Neural progenitor cell (in vitro differentiated cells): ENCODE data around the gene TRAPPC3. TPM values are rescaled to one million over a fixed set of nuclear protein-coding genes. Genes with fewer than 3 reads are reported as not detected.

Experiments used
- DNase-seq: peaks from one replicate; pipeline ENCODE4 v3.0.0-alpha.2; 2016; ENCODE audit warnings: low spot score
- H2AFZ ChIP-seq: fragments of 200-600 bp; sonication (generic); replicated peaks from 2 replicates; pipeline ENCODE4 v1.6.1; 2016; ENCODE audit warnings: antibody characterized with exemption
- H3F3A ChIP-seq: fragments of 200-600 bp; sonication (generic); 2 replicates; pipeline ENCODE4 v1.6.1; 2016; ENCODE audit warnings: antibody characterized with exemption, low read depth
- H3K27ac ChIP-seq: fragments of 200-600 bp; sonication (generic); 2 replicates; pipeline ENCODE4 v1.5.1; 2016; ENCODE audit warnings: mild to moderate bottlenecking
- H3K27me3 ChIP-seq: fragments of 200-600 bp; sonication (generic); 2 replicates; pipeline ENCODE4 v1.6.1; 2016; ENCODE audit warnings: mild to moderate bottlenecking, moderate library complexity
- H3K36me3 ChIP-seq: fragments of 200-600 bp; sonication (generic); 2 replicates; pipeline ENCODE4 v1.5.1; 2016
- H3K4me1 ChIP-seq: fragments of 200-600 bp; sonication (generic); 2 replicates; pipeline ENCODE4 v1.6.1; 2016; ENCODE audit warnings: mixed run types
- H3K4me2 ChIP-seq: fragments of 200-600 bp; sonication (generic); 2 replicates; pipeline ENCODE4 v1.6.1; 2016
- H3K4me3 ChIP-seq: fragments of 200-600 bp; sonication (generic); 2 replicates; pipeline ENCODE4 v1.5.1; 2016
- H3K79me2 ChIP-seq: fragments of 200-600 bp; sonication (generic); 2 replicates; pipeline ENCODE4 v1.6.1; 2016; ENCODE audit warnings: low read depth
- H3K9ac ChIP-seq: fragments of 200-600 bp; sonication (generic); 2 replicates; pipeline ENCODE4 v1.6.1; 2016
- H3K9me3 ChIP-seq: fragments of 200-600 bp; sonication (generic); 2 replicates; pipeline ENCODE4 v1.5.1; 2016; ENCODE audit warnings: low read depth
- H4K20me1 ChIP-seq: fragments of 200-600 bp; sonication (generic); 2 replicates; pipeline ENCODE4 v1.6.1; 2016; ENCODE audit warnings: low read depth
- H3K27ac Mint-ChIP-seq: 3 replicates; pipeline ENCODE4 v1.8.0; 2021; ENCODE audit warnings: mixed read lengths
- H3K27me3 Mint-ChIP-seq: 2 replicates; pipeline ENCODE4 v1.8.0; 2022; ENCODE audit warnings: low read depth, mild to moderate bottlenecking, inconsistent platforms, moderate library complexity, mixed read lengths; ENCODE audit not compliant: insufficient read depth
- H3K36me3 Mint-ChIP-seq: 3 replicates; pipeline ENCODE4 v1.8.0; 2021; ENCODE audit warnings: mixed read lengths
- H3K4me1 Mint-ChIP-seq: 3 replicates; pipeline ENCODE4 v1.8.0; 2021; ENCODE audit warnings: mixed read lengths
- H3K4me3 Mint-ChIP-seq: 3 replicates; pipeline ENCODE4 v1.8.0; 2021; ENCODE audit warnings: mild to moderate bottlenecking, moderate library complexity, mixed read lengths
- H3K9me3 Mint-ChIP-seq: 3 replicates; pipeline ENCODE4 v1.8.0; 2020; ENCODE audit warnings: mixed read lengths
- EZH2 ChIP-seq: fragments of 200-600 bp; sonication (generic); IDR thresholded peaks from 2 replicates; pipeline ENCODE4 v1.6.1; 2017; ENCODE audit warnings: antibody characterized with exemption, mild to moderate bottlenecking, moderate library complexity
- EZH2phosphoT487 ChIP-seq: fragments of 200-600 bp; sonication (generic); IDR thresholded peaks from 2 replicates; pipeline ENCODE4 v1.6.1; 2017; ENCODE audit warnings: antibody characterized with exemption
- total RNA-seq: library from RNA; depleted of rRNA; stranded (reverse); fragments of >200 nt; gene quantifications from 2 replicates; pipeline ENCODE4 v1.2.3, GENCODE V29; 2015; ENCODE audit warnings: low replicate concordance
- TF ChIP-seq, protein P1 (sequence below): fragments of 200-600 bp; sonication (generic); IDR thresholded peaks from 2 replicates; pipeline ENCODE4 v1.5.1; 2017; ENCODE audit warnings: antibody characterized with exemption, mild to moderate bottlenecking

The TRAPPC3 gene
- total RNA-seq, 1 donor from 2014 or later = 44.9 TPM

DNA sequence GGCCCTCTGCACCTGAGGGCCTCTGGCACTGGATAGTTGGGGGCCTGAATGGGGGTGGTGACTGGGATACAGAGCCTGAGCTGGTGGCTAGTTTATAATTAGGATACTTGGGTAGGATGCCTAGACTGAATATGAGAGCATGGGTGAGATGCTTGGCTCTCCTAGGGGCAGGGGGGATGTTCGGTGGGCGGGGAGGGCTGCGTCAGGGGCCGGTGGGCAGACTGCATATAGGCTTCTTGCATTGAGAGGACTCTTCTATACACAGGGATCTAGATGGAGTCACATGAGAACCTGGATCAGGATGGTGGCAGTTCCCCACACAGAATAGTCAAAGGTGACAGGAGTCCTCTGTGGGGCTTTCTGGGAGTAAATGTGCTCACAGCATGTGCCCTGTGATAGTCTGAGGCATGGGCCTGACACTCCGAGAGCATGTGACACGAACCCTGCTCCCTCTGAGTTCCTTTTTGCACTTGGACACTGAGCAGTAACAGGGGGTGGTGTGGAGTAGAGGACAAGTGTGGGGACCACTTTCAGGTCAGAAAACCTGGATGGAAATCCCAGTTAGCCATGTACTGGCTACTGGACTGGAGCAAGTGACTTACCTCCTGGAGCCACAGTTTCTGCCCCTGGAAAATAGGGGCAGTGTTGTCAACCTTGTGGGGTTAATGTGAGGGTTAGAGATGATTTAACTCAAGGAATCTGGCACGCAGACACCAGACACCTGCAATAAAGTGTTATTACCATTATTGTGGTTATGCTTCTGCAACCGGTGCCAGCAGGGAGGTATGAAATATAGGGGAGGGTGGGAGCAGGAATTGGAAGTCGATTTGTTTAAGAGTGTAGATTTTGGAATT, 8.9 kb upstream of the TRAPPC3 start:
- Histone ChIP-seq H3F3A (peaks cover 68% of the 10 kb centered on the region), H3K27ac (no peak overlapping the region), H3K9me3 (no peaks in the 10 kb centered on the region), H3K4me1 (peaks cover 33% of the 10 kb centered on the region), H4K20me1 (peaks cover 63% of the 10 kb centered on the region), H3K9ac (no peak overlapping the region), H3K36me3 (no peaks in the 10 kb centered on the region), H3K79me2 (peaks cover 66% of the 10 kb centered on the region), H3K27me3 (peaks cover 7% of the 10 kb centered on the region), H3K4me3 (peak overlapping the region; percentile 99), H2AFZ (no peak overlapping the region), H3K4me2 (peak overlapping the region; percentile 89)
- H3K9me3 Mint-ChIP-seq = no peaks in the 10 kb centered on the region
- DNase-seq = no peak
- peaks cover 22% of the 10 kb centered on the region for H3K36me3 Mint-ChIP-seq
- peaks cover 2% of the 10 kb centered on the region for H3K27me3 Mint-ChIP-seq
- H3K4me1 Mint-ChIP-seq = peaks cover 69% of the 10 kb centered on the region
- TF ChIP-seq, protein P1, sequence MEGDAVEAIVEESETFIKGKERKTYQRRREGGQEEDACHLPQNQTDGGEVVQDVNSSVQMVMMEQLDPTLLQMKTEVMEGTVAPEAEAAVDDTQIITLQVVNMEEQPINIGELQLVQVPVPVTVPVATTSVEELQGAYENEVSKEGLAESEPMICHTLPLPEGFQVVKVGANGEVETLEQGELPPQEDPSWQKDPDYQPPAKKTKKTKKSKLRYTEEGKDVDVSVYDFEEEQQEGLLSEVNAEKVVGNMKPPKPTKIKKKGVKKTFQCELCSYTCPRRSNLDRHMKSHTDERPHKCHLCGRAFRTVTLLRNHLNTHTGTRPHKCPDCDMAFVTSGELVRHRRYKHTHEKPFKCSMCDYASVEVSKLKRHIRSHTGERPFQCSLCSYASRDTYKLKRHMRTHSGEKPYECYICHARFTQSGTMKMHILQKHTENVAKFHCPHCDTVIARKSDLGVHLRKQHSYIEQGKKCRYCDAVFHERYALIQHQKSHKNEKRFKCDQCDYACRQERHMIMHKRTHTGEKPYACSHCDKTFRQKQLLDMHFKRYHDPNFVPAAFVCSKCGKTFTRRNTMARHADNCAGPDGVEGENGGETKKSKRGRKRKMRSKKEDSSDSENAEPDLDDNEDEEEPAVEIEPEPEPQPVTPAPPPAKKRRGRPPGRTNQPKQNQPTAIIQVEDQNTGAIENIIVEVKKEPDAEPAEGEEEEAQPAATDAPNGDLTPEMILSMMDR = no peak
- TF ChIP-seq EZH2phosphoT487 (no peak), EZH2 (no peak)
- peak overlapping the region; percentile 83 for H3K27ac Mint-ChIP-seq
- peak overlapping the region; percentile 94 for H3K4me3 Mint-ChIP-seq

DNA sequence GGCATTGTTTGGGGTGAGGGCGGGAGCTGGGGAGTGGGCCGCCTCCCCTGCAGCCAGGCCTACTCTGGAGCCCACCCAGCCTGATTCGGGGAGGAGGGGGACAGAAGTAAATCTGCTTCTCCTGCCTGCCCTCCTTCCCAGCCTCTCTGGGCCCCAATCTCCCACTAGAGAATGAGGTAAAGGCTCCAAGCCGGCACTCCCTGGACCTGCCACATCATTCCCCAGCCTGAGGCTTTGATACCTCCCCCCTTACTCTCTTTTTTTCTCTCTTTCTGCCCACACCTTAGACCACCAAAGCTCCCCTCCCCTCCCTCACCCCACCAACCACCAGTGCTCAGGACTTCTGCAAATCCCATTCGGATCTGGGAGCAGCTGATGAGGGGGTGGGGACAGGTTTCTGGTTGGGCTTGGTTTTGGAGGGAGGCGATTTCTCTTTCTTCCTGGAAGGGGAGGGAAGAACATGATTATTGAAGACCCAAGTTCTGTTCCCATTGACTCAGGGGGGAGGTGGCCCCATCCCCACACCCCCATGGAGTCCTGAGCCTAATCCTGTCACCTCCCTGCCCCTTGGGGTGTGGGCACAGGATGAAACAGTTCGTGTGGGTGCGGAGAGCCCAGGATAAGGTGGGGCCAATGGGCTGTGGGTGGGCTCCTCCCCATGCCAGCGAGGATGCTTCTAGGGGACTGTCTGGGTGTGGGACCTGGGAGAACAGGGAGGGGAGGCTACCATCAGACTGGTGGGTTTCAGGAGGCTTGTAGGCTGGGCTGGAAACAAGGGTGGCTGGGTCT, 8.0 kb upstream of the TRAPPC3 start:
- no peak for TF ChIP-seq EZH2
- TF ChIP-seq, protein P1 = no peak
- no peak for TF ChIP-seq EZH2phosphoT487
- Histone ChIP-seq H3F3A (peaks cover 68% of the 10 kb centered on the region), H2AFZ (no peak overlapping the region), H3K4me1 (peaks cover 33% of the 10 kb centered on the region), H3K27me3 (peaks cover 15% of the 10 kb centered on the region), H3K9ac (peak overlapping the region; percentile 33), H3K9me3 (no peaks in the 10 kb centered on the region), H3K79me2 (peaks cover 57% of the 10 kb centered on the region), H3K36me3 (no peaks in the 10 kb centered on the region), H3K4me3 (peak overlapping the region; percentile 99), H4K20me1 (peaks cover 54% of the 10 kb centered on the region), H3K4me2 (peak overlapping the region; percentile 89), H3K27ac (peak overlapping the region; percentile 95)
- Mint-ChIP-seq H3K27me3 (peaks cover 3% of the 10 kb centered on the region), H3K27ac (peak overlapping the region; percentile 63), H3K9me3 (no peaks in the 10 kb centered on the region), H3K36me3 (peaks cover 19% of the 10 kb centered on the region), H3K4me3 (peak overlapping the region; percentile 94), H3K4me1 (peaks cover 68% of the 10 kb centered on the region)
- peak; percentile 68 for DNase-seq

DNA sequence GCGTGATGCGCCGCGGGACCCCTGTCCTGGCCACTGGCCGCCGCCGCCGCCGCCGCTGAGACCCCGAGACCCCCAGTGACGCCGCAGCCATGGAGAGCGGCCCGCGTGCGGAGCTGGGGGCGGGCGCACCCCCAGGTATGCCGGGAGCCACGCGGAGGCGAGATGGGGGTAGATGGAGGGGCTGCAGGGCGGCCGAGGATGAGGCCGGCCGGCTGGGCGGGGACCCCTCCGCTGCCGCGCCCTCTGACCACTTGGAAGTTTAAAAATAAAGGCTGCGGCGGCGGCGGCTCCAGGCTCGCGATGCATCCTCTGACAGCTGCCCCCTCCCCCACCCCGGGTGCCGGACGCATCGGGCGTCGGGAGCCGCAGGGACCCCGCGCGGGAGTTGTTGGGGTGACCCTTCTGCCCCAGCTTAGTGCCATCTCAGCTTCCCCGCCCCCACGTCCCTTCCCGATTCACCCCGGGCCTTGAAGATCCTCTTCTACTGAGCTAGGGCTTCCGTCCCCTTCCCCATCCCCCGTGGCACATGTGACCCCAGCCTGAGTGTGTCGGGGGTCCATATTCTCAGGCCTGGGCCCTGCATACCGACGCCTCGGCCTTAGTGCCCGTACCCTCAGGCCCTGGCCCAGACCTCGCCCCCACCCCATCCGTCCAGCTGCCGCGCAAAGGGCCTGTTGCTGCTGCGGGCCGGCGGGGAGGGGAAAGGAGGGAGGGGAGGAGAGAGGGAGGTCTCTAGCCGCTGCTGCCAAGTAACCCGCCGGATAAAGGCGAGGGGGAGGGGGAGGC, 7.2 kb upstream of the TRAPPC3 start:
- H3K4me3 Mint-ChIP-seq = peak overlapping the region; percentile 94
- TF ChIP-seq EZH2 (no peak), EZH2phosphoT487 (no peak)
- TF ChIP-seq, protein P1 = no peak
- Histone ChIP-seq H3K4me1 (peaks cover 36% of the 10 kb centered on the region), H3F3A (peaks cover 69% of the 10 kb centered on the region), H3K4me2 (peak overlapping the region; percentile 89), H3K27me3 (peaks cover 15% of the 10 kb centered on the region), H3K36me3 (no peaks in the 10 kb centered on the region), H3K4me3 (peak overlapping the region; percentile 99), H3K79me2 (peaks cover 49% of the 10 kb centered on the region), H2AFZ (peak overlapping the region; percentile 15), H3K9me3 (no peaks in the 10 kb centered on the region), H3K27ac (peak overlapping the region; percentile 95), H3K9ac (peak overlapping the region; percentile 63), H4K20me1 (peaks cover 46% of the 10 kb centered on the region)
- H3K36me3 Mint-ChIP-seq = peaks cover 16% of the 10 kb centered on the region
- H3K9me3 Mint-ChIP-seq = no peaks in the 10 kb centered on the region
- peak overlapping the region; percentile 72 for H3K27ac Mint-ChIP-seq
- peak; percentile 95 for DNase-seq
- H3K27me3 Mint-ChIP-seq = peaks cover 3% of the 10 kb centered on the region
- peaks cover 66% of the 10 kb centered on the region for H3K4me1 Mint-ChIP-seq
